Brain pericyte (primary cell): ENCODE results near the gene PNMA1.

Experiments used
- DNase-seq: peaks from one replicate; pipeline ENCODE4 v3.0.0-alpha.2; 2012; ENCODE audit warnings: low read depth, low spot score

Gene PNMA1

DNA sequence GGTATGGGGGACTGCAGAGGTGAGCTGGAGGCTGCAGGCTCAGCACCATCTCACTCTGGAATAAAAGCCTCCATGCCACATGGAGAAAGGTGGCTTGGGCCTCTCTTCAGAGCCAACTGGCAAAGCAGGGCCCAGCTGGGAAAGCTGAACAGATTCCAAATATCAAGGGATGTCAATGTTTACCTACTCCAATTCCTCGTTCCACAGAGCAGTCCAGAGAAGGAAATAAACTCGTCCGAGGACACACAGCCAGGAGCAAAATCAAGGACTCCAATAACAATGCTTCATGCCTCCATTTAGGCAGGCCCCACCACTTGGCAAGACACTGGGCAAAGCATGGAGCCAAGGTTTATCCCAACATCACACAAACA, 36.3 kb upstream of the PNMA1 start:
- no peak for DNase-seq

DNA sequence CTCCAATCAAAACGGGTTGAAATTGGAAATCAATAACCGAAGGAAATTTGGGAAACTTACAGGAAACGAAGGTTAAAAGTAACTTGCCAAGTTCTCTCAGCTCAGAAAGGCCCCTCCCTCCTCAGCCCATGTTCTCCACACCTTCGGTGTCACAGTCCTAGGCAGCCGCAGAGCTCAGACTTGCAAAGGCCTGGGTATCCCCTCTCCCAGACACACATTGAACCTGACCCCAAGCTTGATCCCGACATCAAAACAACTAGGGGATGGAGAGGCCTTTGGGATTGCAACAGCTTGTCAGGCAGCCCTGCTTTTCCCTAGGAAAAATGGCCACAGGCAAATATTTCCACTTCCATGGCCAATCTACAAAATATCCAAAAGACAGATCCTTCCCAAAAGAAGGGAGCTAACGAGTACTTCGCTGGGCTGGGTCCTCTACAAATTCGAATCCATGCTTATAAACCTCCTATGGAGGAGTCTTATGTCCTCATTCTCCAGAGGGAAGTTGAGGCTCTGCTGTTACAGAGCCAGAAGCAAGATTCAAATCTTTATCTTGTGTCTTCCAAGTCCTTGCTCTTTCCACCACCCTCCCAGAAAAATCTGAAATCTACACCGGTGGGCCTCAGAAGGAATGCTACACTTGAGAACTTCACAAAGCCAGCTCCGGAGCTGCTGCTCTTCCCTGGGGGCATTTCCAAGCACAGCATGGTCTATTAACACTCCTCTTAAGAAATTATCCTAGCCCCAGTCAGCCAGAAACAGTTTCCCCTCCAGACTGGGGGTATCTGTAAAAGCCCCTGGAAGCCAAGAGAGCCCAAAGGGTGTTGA, 35.7 kb upstream of the PNMA1 start:
- no peak for DNase-seq

DNA sequence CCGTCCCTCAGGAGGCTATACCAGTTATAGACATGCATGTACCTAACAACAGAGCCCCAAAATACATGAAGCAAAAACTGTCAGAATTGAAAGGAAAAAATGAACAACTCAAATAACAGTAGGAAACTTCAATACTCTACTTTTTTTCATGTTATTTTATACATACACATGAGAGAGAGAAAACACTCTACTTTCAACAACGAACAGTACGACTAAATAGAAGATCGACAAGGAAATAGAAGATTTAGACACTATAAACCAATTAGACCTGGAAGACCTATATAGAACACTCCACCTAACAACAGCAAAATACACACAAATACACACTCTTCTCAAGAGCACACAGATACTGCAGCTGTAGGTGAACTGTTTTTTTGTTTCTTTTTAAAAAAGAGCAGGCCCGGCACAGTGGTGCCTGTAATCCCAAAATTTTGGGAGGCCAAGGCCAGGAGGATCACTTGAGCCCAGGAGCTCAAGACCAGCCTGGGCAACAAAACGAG, 34.7 kb upstream of the PNMA1 start:
- DNase-seq, result no peak

DNA sequence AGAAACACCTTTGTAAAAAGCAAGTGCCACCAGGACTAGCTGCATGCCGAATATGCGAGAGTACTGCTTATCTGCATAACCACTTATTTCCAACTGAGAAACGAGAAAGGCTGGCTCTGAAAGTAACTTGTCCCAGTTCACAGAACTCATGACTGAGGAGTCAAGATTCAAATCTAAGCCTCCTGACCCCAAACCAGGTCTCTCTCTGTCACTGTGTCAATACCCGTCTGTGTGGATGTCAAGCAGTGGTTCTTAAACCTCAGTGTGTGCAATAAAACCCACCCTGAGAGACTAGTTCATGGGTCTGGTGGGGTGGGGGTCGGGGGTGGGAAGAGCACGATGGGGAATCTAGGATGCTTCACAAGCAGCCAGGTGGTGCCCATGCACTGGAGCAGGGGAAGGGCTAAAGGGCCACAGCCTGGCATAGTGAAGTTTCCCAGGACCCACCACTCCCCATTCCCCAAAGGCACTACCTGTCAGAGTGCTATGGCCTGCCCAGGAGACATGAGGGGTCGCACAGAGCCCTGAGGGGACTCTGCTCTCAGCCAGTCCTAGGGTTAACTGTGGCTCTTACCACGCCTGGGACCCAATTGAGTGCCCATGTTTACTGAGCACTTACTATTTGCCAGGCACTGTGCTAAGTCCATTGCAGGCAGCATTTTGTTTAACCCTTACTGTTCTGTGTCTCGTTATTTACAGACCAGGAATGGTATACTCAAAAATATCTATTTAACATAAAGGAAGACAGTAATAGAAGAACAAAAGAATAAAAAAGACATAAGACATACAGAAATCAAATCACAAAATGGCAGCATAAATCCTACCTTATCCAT, 33.4 kb upstream of the PNMA1 start:
- DNase-seq, result no peak

DNA sequence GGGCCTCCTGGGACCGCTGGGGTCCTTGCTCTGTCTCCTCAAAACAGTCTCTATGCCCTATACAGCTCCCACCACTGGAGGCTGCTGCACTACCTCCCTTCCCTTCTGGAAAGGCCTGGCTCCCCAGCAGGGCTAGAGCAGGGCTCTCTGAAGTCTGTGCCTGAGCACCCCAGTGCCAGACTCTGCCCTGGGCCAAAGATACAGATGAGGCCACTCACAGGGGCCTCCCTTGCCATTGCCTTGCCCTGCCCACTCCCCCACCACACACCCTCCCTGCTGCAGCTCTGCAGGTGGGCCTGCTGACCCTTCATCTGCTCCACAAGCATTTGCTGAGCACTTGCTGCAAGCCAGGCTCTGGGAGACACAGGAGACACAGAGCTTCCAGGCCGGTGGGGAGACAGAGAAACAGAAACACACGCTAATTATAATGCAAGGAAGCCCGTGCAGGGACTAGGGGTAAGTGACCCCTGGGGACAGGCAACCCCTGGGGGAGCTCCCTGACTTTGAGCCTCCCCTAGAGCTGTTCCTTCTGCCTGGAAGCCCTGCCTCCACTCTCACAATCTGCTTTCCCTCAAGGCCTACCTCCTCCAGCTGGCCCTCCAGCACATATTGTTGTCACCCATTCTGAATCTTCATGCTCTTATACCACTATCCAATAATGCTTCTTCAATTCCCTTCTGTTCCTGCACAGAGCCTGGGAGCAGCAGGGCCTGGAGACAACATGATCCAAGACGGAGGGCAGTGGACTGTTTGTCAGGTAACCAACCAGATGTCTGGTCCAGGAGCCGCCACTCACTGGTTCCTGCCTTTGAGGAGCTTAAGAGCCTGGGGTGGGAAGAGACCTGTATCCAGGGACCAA, 32.6 kb upstream of the PNMA1 start:
- DNase-seq, result no peak

DNA sequence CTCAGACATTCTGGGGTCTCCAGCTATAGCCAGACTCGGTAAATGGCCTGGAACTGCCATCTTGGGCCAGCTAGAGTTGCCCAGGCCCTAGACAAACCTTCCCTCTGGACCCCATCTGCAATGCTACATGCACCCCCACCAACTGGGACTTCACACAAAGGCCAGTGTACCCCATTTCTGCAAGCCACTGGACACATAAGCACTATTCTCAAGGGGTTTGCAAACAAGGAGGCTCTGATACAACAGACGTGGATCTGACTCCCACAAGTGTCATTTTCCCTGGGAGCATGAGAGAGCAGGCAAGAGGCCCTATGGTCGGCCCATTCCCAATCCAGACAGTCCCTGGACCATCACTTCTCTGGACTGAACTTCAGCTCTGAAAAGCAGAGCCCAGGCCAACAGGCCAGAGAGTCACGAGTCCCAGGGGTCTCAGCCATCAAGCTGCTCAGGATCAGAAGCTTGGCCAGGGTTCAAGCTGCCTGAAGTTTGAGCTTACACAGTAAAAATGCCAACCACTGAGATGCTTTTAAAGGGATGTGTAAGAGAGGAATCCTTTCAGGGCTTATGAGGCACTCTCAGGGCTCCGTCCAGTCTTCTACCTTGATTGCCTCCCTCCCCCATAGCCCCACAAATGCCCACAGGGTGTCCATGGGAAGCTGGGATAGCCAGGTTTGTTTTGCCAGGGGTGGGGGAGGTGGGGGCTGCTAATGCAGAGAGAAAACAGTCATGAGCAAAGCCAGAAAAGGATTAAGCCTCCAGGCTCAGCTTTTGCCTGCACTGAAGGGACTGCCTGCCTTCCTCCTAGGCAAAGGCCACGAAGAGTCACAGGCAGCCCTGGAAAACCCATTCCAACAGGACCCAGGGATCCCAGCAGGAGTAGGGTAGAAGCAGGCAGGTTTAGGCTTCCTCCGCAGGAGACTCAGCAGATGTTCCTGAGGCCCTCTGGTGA, 31.7 kb upstream of the PNMA1 start:
- DNase-seq, result no peak

DNA sequence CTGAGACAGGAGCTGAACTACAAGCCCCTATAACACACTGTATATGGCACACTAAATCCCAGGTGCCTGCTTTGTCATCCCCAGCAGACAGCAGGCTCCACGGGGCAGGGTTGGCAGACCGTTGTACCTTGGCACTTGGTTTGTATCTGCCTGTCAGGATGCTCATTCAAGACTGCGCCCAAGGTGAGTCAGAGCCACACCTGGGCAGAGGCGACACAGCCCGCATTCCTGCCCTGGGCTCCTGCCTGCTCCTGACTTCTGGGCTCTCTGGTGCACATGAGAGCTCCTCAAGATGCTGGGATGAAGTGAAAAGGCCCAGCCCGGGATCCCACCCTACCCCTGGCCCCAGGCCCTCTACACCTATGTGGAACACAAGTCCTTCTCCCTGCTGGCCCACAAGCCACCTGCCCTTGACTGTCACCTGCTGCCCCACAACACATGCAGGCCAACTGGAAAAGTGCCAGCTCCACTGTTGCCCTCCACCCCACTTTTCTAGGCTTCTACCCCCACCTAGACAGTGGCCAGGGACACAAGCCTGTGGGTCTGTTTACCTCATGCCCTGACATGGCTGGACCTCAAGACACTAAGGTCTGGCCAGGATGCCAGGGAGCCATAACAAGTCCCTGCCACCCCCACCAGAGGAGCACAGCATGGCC, 30.8 kb upstream of the PNMA1 start:
- no peak for DNase-seq

DNA sequence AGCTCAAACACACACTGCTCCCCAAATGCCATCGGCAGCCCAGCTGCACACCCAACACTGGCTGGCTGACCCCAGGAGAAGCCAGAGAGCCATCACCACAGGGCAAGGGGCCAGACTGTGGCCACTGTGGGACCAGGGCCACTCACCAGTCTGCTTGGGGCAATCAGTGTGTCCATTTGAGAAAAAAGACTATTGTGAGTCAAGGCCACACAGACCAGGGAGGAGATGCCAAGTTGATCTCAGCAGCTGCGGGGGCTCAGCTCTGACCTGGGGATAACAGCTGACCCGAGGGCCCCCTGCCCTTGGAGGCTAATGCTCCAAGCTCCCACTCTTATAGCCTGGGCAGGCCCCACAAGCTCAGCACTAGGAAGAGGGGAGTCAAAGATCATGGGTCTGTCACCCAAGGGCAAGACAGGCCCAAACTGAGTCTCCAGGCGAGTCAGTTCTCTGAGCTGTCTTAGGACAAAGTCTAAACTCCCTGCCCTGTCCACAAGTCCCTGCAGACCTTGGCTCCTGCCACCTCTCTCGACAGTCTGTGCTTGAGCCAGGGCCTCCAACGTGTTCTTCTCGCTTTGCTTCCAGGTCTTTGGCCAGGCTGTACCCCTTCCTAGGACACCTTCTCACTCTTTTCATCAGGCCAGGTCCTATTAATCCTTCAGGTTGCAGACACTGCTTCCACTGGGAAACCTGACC, 30.1 kb upstream of the PNMA1 start:
- no peak for DNase-seq

DNA sequence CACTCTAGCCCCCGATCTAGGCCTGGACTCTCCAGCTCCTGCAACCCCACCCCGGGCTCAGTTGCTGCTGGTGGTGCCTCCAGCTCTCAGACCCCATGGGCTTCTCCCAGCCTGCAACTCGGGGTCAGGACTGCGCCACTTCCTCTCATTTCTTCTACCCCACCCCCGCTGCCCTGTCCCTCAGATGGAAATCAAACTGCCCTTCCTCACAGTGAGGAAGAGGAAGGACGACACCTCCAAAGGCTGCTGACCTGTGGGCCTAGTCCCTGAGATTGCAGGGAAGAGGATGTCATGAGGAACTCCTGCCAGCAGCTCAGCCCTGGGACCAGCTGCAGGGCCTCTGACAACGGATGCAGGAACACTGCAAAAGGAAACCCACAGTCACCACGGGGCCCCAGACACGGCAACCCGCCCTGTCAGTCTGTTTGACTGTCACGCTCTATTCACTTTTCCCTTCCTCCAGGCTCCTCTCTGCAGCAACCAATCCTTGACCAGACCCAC, 29.3 kb upstream of the PNMA1 start:
- DNase-seq, result no peak

DNA sequence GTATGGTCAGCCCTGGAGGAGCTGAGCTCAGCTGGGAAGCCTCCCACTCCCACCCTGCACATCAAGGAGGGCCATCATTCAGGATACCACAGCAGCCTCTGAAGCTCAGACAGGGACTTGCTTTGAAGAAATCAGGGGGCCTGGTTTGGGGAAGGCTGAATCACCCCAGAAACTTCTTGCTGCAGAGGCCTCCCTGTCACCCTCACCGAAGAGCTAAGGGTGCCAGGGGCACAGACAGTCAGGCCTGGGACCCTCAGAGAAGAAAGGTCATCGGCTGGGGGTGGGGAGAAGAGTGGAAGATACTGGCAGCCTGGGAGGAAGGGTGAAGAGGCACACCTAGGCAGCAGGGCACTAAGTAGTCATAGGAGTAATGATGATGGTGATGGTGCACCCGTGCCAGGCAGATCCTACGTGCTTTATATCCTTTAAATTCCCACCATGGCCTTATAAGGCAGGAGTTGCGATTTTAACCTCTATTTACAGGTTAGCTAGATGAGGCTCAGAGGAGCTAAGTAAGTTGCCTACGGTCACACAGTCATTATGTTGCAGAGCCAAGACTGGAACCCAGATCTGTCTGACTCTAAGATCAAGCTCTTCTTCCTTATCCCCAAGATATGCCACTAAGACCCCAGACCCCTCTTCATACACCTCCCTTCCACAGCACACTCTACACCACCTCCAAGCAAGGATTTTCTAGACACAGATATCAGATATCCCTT, 28.5 kb upstream of the PNMA1 start:
- DNase-seq, result no peak

DNA sequence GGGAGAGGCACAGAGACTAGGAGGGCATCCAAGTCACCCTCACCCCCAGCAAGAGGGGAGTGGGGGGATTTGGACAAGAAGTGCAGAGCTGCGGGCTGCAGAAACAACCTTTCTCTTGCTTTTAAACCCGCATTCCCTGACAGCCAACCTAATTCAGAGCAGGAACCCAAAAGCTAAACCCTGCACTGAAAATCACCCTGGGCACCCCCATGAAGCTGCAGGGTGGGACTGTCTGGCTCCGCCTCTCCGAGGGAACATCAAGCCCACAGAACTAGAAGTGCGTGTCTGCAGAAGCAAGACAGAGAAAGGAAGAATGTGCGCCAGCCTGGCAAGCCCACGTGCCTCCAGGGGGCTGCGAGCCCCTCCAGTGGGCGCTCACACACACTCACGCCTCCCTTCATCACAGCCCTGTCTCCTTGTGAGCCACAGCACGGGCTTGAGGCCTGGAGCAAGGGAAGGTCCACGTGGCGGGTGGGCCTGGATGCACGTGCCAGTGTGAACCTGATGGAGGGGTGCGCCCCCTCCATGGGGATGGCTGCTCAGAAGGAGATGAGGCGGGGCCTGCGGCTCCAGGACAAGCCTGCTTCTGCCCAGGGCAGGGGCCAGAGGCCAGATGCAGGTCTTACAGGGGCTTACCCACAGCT, 27.8 kb upstream of the PNMA1 start:
- DNase-seq, result no peak

DNA sequence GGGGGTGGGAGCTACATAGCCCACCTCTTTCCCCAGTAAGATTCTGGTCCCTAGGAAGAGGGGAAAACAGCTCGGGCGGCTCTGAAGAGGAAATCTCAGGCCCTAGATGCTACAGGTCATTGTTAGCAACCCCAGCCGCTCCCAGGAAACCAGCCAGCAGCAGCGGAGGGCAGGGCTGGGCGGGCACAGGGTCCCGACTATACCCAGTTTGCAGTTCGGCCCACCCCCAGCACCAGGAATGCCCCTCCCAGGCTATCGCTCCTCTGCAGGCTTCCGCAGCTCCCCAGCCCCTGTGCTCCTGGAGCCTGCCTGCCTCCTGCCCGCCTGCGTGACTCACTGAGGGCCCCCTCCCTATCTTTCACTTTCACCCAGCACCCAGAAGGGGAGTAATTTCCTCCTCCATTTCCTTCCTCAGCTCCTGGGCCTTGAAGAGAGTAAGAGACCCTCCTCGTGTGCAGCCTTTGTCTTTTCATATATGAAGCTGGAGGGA, 27.2 kb upstream of the PNMA1 start:
- no peak for DNase-seq

DNA sequence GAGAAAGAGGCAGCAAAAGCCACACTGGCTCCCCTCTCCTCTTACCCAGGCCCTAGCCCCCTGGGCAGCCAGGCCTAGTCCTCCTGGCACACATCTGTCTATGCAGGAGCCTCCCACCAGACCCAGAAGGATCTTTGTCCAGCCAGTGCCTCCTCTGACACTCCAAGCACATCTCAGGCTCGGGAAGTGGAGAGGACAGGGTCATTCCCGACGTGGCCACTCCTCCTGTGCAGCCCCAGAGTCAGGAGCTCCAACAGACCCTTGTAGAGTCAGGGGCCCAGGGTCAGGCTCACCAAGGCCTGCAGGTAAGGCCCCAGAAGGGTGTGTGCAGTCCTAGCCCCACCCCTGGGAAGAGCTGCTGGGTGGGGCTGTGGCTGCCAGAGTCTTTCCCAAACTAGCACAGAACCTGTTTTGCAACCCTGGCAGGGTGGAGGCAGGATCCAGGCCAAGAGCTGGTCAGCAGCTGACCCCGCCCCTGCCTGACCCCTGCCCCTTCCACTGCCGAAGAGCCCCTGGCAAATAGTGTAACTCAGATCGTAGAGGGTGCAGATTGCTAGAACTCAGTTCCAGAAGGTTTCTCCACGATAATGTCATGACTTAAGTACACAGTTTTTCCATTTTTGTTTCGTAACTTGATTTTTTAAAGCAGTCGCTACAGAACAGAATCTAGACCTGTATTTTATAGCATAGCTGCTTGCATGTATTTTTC, 26.6 kb upstream of the PNMA1 start:
- DNase-seq, result no peak

DNA sequence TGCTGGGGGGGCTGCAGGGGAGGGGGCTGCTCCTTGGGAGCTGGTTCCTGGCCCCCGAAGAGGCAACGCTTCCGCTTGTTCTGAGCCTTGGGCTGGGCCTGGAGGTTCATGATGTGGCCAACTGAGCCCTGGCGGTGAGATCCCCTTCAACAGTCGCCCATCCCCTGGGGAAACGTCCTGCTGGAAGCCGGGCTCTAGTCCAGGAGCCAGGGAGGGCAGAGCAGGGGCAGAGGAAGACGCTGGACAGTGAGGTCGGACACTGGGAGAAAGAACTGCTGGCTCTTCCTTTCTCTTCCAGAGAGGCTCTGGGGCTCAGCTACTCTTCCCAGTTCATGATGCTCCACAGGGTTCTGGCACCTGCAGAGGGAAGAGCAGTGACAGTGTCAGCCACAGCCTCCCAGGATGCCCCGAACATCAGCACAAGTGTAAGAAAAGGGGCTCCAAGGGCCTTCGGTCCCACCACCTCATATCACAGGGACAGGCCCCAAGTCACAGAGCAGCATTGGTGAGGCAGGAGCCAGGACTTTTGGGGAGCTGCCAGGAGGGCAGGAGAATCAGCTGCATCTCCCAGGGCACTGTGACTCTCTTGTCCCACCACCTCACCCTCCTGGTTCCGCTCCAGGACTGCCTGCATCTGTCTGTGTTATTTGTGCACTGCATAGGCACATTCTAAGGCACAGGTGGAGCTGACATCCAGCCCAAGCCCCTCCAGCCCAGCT, 25.9 kb upstream of the PNMA1 start:
- no peak for DNase-seq

DNA sequence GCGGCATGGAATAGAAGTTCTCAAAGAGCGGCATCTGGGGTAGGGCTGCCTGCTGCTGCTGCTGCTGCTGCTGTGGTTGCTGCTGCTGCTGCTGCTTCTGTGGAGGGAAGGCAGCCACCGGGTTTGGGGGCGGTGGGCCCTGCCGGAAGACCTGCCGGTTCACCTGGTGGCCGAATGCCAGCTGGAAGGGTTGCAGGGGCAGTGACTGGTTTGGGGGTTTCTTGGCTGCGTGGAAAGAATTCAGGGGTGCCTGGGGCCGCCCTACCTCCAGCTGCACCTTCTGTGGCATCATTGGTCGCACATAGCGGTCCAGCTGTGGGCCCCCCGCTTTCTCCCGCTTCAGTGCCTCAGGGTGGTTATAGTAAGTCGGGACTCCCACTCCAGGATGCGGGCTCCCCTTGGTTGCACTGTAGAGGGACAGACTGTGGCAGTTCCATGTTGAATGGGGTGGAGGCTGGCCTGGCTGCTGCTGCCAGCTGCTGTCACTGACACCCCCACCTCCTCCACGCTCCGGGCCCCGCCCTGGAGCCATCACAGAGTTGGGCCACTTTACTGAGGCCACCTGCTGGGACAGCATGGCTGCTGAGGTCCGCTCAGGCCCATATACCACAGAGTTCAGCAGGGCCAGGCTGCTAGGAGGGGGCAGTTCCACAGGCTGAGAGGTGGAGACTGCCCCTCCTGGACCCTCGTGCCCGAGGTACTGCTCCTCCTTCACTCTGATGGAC, 25.2 kb upstream of the PNMA1 start:
- DNase-seq, result no peak

DNA sequence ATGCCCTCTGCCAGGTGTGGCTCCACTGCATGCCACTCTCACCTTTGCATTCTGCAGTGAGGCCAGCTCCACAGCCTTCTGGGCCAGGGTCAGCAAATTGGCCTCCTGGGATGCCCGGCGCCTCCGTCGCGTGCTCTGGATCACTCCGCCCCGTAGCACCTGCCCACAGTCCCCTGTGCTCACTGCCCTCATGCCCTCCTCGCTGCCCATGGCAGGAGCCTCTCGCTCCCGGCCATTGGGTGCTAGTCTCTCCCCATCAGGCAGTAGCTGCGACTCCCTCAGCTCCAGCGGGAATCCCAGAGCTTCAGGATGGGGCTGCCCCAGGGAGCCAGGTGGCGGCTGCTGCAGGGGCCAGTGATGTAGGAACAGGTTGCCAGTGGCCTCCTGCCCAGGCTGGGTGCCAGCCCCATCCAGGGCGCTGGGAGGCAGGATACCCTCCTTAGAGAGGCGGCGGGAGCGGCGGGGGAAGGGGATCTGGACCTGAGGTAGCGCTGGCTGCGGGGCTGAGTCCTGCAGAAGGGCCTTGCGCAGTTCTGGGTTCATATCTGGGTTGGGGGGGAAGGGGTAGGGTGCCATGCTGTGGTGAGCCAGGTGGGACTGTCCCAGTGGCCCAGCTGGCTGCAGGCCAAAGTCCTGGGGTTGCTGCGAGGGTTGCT, 24.5 kb upstream of the PNMA1 start:
- no peak for DNase-seq
